DND-41 (cell line): Measurements from ENCODE around the gene PIK3IP1.
A peak's percentile ranks its signal among the peaks of the same experiment; 100 is the strongest.

ENCODE experiments used
- ATAC-seq: fragments of 200-7000 bp; cut with Tn5 transposase; 3 replicates; pipeline ENCODE4 v1.9.1; 2021; ENCODE audit warnings: low read depth; ENCODE audit not compliant: insufficient read depth
- DNase-seq: peaks from one replicate; pipeline ENCODE4 v3.0.0-alpha.2; 2020
- H2AFZ ChIP-seq: 2 replicates; pipeline ENCODE4 v1.6.0; 2012; ENCODE audit warnings: low read depth, low read length
- H3K27ac ChIP-seq: 2 replicates; pipeline ENCODE4 v1.5.1; 2012; ENCODE audit warnings: low read length, inconsistent platforms
- H3K27me3 ChIP-seq: fragments of 200-600 bp; sonication (generic); 2 replicates; pipeline ENCODE4 v1.6.0; 2012; ENCODE audit warnings: low read length, mild to moderate bottlenecking, inconsistent platforms; ENCODE audit not compliant: insufficient read depth, poor library complexity
- H3K36me3 ChIP-seq: 2 replicates; pipeline ENCODE4 v1.5.1; 2012; ENCODE audit warnings: low read length, inconsistent platforms; ENCODE audit not compliant: insufficient read depth
- H3K4me1 ChIP-seq: 2 replicates; pipeline ENCODE4 v1.5.1; 2012; ENCODE audit warnings: mild to moderate bottlenecking, low read length; ENCODE audit not compliant: insufficient read depth
- H3K4me2 ChIP-seq: 2 replicates; pipeline ENCODE4 v1.6.0; 2012; ENCODE audit warnings: mild to moderate bottlenecking, moderate library complexity, low read length, inconsistent platforms; ENCODE audit not compliant: insufficient read depth
- H3K4me3 ChIP-seq, 2 experiments: fragments of 200-600 bp in 1 of 2; shearing (Covaris generic) in 1 of 2; 2 replicates each; pipeline ENCODE4 v1.5.1; 2012 to 2016; ENCODE audit warnings: inconsistent platforms in 2 of 2, low read length in 2 of 2, mild to moderate bottlenecking in 2 of 2, low read depth in 1 of 2, moderate library complexity in 1 of 2
- H3K79me2 ChIP-seq: 2 replicates; pipeline ENCODE4 v1.6.0; 2012; ENCODE audit warnings: low read length, inconsistent platforms; ENCODE audit not compliant: insufficient read depth
- H3K9ac ChIP-seq: 2 replicates; pipeline ENCODE4 v1.6.0; 2012; ENCODE audit warnings: low read depth, mild to moderate bottlenecking, inconsistent platforms, low read length, moderate library complexity
- H3K9me3 ChIP-seq: 2 replicates; pipeline ENCODE4 v1.5.1; 2012; ENCODE audit warnings: low read length, moderate library complexity, mild to moderate bottlenecking, inconsistent platforms; ENCODE audit not compliant: insufficient read depth, severe bottlenecking
- H4K20me1 ChIP-seq: 2 replicates; pipeline ENCODE4 v1.6.0; 2012; ENCODE audit warnings: low read length; ENCODE audit not compliant: insufficient read depth
- EZH2 ChIP-seq: IDR thresholded peaks from 3 replicates; pipeline ENCODE4 v1.6.1; 2012; ENCODE audit warnings: borderline replicate concordance, low read depth, mild to moderate bottlenecking, moderate library complexity, low read length, inconsistent platforms; ENCODE audit not compliant: severe bottlenecking
- TF ChIP-seq, protein P1 (sequence below): IDR thresholded peaks from 2 replicates; pipeline ENCODE4 v1.5.1; 2012; ENCODE audit warnings: borderline replicate concordance, low read length, moderate library complexity, mild to moderate bottlenecking; ENCODE audit not compliant: poor library complexity, severe bottlenecking; ENCODE audit errors: extremely low read depth

Gene PIK3IP1, protein sequence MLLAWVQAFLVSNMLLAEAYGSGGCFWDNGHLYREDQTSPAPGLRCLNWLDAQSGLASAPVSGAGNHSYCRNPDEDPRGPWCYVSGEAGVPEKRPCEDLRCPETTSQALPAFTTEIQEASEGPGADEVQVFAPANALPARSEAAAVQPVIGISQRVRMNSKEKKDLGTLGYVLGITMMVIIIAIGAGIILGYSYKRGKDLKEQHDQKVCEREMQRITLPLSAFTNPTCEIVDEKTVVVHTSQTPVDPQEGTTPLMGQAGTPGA

DNA sequence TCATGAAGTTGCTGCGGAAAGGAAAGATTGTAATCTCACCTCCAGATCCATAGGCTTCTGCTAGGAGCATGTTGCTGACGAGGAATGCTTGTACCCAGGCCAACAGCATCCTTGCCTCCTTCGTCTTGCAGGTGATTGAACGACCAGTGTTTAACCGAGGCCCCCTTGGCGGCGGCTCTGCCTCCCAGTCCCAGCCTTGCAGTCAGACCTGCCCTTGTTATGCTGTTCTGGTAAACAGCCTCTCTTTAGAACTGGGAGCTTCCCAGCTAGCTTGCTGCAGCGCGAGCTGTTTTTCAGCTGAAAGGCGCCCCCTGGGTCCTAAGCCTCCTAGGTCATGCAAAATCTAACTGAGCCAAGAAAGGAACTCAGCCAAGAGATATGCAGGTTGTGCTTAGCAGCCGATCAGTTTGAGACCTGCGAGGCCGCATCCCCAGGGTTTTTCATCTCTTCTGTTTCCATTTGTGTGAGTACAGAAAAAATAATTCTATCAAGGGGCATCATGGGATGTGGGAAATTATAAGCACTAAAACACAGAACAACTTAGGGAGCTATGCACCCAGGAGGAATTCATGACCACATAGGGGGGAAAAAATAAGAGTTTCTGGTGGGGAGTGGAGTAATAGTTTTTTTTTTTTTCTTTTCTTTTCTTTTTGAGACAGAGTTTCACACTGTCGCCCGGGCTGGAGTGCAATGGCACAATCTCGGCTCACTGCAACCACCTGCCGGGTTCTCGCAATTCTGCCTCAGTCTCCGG, at the start of gene PIK3IP1:
Gene PIK3IP1 (minus strand): TSS at position 253 of the 754 bp plus-strand sequence. CDS start 144 bp downstream, at position 109.
- Histone ChIP-seq H3K4me3 (peak within 1 kb of the TSS; percentile 25 to 66; a peak in 3 of 4 replicates), H4K20me1 (no peaks in the 10 kb centered on the region), H3K79me2 (no peaks in the 10 kb centered on the region), H3K27me3 (no peaks in the 10 kb centered on the region), H3K9ac (peak within 1 kb of the TSS; percentile 58), H3K4me2 (peak within 1 kb of the TSS; percentile 89), H3K27ac (peak within 1 kb of the TSS; percentile 60), H3K9me3 (no peaks in the 10 kb centered on the region), H2AFZ (peak within 1 kb of the TSS; percentile 80), H3K4me1 (peaks cover 35% of the 10 kb centered on the region), H3K36me3 (peaks cover 5% of the 10 kb centered on the region; the same call in 1 of the 2 replicates)
- DNase-seq (peak; percentile 82), ATAC-seq (peak; percentile 67)
- no peak for TF ChIP-seq EZH2
- TF ChIP-seq, protein P1, sequence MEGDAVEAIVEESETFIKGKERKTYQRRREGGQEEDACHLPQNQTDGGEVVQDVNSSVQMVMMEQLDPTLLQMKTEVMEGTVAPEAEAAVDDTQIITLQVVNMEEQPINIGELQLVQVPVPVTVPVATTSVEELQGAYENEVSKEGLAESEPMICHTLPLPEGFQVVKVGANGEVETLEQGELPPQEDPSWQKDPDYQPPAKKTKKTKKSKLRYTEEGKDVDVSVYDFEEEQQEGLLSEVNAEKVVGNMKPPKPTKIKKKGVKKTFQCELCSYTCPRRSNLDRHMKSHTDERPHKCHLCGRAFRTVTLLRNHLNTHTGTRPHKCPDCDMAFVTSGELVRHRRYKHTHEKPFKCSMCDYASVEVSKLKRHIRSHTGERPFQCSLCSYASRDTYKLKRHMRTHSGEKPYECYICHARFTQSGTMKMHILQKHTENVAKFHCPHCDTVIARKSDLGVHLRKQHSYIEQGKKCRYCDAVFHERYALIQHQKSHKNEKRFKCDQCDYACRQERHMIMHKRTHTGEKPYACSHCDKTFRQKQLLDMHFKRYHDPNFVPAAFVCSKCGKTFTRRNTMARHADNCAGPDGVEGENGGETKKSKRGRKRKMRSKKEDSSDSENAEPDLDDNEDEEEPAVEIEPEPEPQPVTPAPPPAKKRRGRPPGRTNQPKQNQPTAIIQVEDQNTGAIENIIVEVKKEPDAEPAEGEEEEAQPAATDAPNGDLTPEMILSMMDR, result peak; percentile 58

DNA sequence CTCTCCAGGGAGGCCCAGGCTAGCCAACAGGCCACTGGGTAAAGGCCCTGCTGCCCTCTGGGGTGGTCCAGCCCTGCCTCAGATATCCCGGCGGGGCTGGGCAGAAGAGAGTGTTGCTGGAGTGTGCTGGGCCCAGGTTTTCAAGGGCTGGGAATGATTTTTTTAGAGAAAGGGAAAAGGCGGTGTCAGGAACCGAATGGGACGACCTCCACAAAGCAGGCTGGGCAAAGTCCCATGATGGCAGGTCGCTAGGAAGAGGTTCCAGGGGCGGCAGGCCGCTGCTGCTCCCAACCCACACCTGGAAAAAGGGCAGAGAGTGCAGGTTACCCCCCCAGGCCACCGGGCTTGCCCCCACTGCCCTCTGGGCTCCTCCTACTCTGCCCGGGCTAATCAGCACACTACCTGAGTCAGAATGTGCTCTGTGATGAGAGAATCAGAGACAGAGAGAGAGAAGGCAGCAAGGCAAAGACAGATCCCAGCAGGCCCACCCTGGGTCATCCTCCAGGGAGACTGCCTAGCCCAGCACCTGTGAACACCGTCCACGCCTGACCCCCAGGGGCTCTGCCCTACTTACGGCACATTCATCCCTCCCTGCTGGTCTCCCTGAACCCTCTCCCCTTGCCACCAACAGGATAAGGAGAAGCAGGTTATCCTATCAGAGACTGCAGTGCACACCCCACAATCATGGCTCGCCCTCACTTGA, 49.2 kb upstream of the PIK3IP1 start:
- Histone ChIP-seq H3K4me1 (peaks cover 72% of the 10 kb centered on the region), H3K36me3 (peaks cover 88% of the 10 kb centered on the region), H3K79me2 (peaks cover 92% of the 10 kb centered on the region), H2AFZ (no peak overlapping the region), H4K20me1 (peaks cover 88% of the 10 kb centered on the region), H3K9me3 (no peaks in the 10 kb centered on the region), H3K27me3 (no peaks in the 10 kb centered on the region), H3K4me3 (peak overlapping the region in 1 of 2 experiments; percentile 88; a peak in 1 of 4 replicates), H3K9ac (no peak overlapping the region), H3K27ac (0 out of 2 replicates have a peak overlapping the region, but pooled peaks have one; percentile 3), H3K4me2 (peak overlapping the region; percentile 97)
- no peak for TF ChIP-seq EZH2
- TF ChIP-seq, protein P1, result no peak
- DNase-seq (no peak), ATAC-seq (no peak)

DNA sequence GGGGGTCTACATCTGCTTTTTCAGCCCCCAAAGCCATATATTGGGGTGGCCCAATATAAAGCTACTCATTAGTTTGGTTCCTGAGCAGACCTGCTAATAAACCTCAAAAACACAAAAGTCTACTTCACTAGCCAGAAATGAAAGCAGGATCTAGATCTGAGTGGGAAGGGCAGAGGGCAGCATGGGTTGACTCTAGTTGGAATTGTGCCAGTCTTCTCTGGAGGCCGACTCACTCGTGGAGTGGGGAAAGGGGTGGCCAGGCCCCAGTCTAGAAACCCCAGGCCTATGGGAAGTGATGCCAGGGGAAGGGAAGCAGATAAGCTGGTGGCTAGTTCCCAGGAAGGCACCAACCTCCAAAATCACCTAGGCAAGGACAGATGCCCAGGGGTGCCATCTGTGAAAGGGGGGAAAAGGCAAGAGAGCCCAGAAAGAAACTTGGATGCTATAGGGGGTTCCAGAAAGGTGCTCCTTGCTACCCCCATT, 48.5 kb upstream of the PIK3IP1 start:
- 0 out of 4 replicates have a peak overlapping the region, but pooled peaks of 1 of the 2 experiments have one; percentile 15 for H3K4me3 ChIP-seq
- H3K36me3 ChIP-seq, result peaks cover 94% of the 10 kb centered on the region
- H3K27me3 ChIP-seq, result no peaks in the 10 kb centered on the region
- no peak overlapping the region for H3K9ac ChIP-seq
- H2AFZ ChIP-seq, result no peak overlapping the region
- H4K20me1 ChIP-seq, result peaks cover 93% of the 10 kb centered on the region
- H3K79me2 ChIP-seq, result peaks cover 93% of the 10 kb centered on the region
- H3K27ac ChIP-seq, result no peak overlapping the region
- peaks cover 72% of the 10 kb centered on the region for H3K4me1 ChIP-seq
- DNase-seq (no peak), ATAC-seq (no peak)
- no peaks in the 10 kb centered on the region for H3K9me3 ChIP-seq
- TF ChIP-seq, protein P1, result no peak
- TF ChIP-seq EZH2, result no peak
- H3K4me2 ChIP-seq, result peak overlapping the region; percentile 97; the same call in 1 of the 2 replicates
